Measurements from ENCODE around the gene PITPNM2. TPM values are rescaled to one million over a fixed set of nuclear protein-coding genes. Genes with fewer than 3 reads are reported as not detected.

Gene PITPNM2
- total RNA-seq, 2 experiments from 2014 or later, result 17.7 to 18.3 TPM

DNA sequence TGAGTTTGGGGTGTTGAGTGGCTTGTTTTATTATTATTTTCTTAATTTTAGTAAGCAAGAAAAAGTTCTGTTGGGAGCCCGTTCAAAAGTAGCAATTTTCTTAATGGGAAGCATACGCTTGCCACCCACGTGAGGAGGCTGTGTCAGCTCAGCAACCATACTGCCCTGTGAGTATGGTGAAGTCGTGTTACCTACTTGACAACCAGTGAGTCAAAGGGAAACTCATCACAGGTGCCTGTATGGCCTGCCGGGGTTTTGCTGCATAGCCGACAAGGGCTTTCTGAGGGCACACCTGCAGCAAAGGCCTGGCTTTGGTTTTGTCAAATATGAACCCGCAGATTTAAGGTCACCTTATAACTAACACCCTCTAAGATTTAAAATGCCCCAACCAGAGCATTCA lies 31.1 kb downstream of the PITPNM2 start:
- Mint-ChIP-seq H3K36me3 (ENCODE audit: low read depth) (peaks cover 4% of the 10 kb centered on the region), H3K27me3 (ENCODE audit: low read depth) (no peaks in the 10 kb centered on the region), H3K27ac (peak overlapping the region; percentile 93), H3K9me3 (ENCODE audit: insufficient read depth) (no peaks in the 10 kb centered on the region), H3K4me1 (ENCODE audit: low read depth) (peaks cover 53% of the 10 kb centered on the region), H3K4me3 (no peak overlapping the region)
- peak; percentile 70 for ATAC-seq
- CTCF ChIA-PET, result interaction anchor here (0.7 to 3.7 kb wide), 8 partner anchors 12 to 118 kb away, joined by 3 to 32 read pairs (median 9); no protein-coding TSS in a partner anchor
- POLR2A ChIA-PET, result interaction anchor here (0.8 to 6.0 kb wide), 6 partner anchors 12 to 113 kb away, joined by 3 to 40 read pairs (median 6); partner anchors contain the start of genes MPHOSPH9, MTRFR and PITPNM2
- peak; percentile 58 for DNase-seq

GRCh38 chr12:123118497-123118896 lies 32.4 kb downstream of the PITPNM2 start:
- Mint-ChIP-seq H3K9me3 (ENCODE audit: insufficient read depth) (no peaks in the 10 kb centered on the region), H3K4me3 (no peak overlapping the region), H3K27ac (no peak overlapping the region), H3K27me3 (ENCODE audit: low read depth) (no peaks in the 10 kb centered on the region), H3K36me3 (ENCODE audit: low read depth) (peaks cover 4% of the 10 kb centered on the region), H3K4me1 (ENCODE audit: low read depth) (peaks cover 57% of the 10 kb centered on the region)
- ChIA-PET CTCF (interaction anchor here (1.2 to 2.9 kb wide), 3 partner anchors 11 to 120 kb away, joined by 3 to 12 read pairs (median 4); no protein-coding TSS in a partner anchor), POLR2A (interaction anchor here (0.7 to 6.0 kb wide), 4 partner anchors 11 to 114 kb away, joined by 3 to 40 read pairs (median 17); partner anchors contain the start of genes MPHOSPH9 and MTRFR)
- ATAC-seq, result no peak
- DNase-seq, result no peak

DNA sequence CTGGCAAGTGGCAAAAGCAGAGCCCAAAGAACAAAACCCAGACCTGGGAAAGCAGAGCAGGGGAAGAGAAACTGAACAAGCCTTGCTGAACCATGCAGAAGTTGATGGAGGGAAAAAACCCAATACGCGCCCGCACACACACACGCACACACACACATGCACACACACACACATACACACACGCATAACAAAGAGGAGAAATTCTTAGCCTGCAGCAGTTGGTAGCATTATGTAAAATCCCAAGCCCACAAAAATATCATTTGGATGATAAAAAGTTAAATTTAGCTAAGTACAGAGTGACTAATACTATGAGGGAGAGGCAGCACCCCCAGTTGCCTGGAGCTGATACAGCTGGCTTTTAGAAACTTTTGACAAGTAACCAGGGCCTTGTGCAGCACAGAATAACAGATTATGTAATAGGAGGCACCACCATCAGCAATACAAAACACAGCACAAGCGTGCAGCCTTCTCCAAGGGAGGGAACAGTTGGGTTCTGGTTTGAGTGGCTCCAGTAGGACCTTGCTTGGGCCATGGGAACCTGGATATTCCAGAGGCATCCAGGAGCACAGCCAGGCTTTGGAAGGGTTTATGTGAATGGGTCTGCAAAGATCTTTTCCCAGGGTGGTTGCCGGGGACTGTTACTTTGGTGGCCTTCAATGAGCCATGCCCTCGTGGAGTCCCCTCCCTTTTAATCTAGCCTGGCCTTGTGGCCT lies 35.3 kb downstream of the PITPNM2 start:
- ATAC-seq, result no peak
- Mint-ChIP-seq H3K4me3 (no peak overlapping the region), H3K27me3 (ENCODE audit: low read depth) (no peaks in the 10 kb centered on the region), H3K27ac (peak overlapping the region; percentile 35), H3K36me3 (ENCODE audit: low read depth) (peaks cover 4% of the 10 kb centered on the region), H3K4me1 (ENCODE audit: low read depth) (peaks cover 51% of the 10 kb centered on the region), H3K9me3 (ENCODE audit: insufficient read depth) (no peaks in the 10 kb centered on the region)
- DNase-seq, result no peak
- POLR2A ChIA-PET, result no interaction called here
- CTCF ChIA-PET, result interaction anchor here (2.3 to 2.4 kb wide), 2 partner anchors 40 to 118 kb away, joined by 6 read pairs; partner anchors contain the start of genes MPHOSPH9 and MTRFR

GRCh38 chr12:123114304-123115083 lies 36.4 kb downstream of the PITPNM2 start:
- H3K4me1 Mint-ChIP-seq (ENCODE audit: low read depth), result peaks cover 43% of the 10 kb centered on the region
- POLR2A ChIA-PET, result interaction anchor here (0.8 kb wide), 1 partner anchor 19 kb away, joined by 3 read pairs; no protein-coding TSS in a partner anchor
- CTCF ChIA-PET, result interaction anchor here (0.6 to 2.4 kb wide), 5 partner anchors 8 to 598 kb away, joined by 3 to 6 read pairs (median 4); partner anchors contain the start of genes ATP6V0A2, MPHOSPH9 and MTRFR

GRCh38 chr12:123113026-123113425 lies 37.9 kb downstream of the PITPNM2 start:
- peaks cover 47% of the 10 kb centered on the region for H3K4me1 Mint-ChIP-seq (ENCODE audit: low read depth)
- ChIA-PET CTCF (interaction anchor here (1.9 kb wide), 1 partner anchor 69 kb away, joined by 4 read pairs; no protein-coding TSS in a partner anchor), POLR2A (interaction anchor here (1.3 kb wide), 1 partner anchor 38 kb away, joined by 3 read pairs; no protein-coding TSS in a partner anchor)
- ATAC-seq (no peak), DNase-seq (no peak)
- no peak overlapping the region for H3K4me3 Mint-ChIP-seq
- H3K9me3 Mint-ChIP-seq (ENCODE audit: insufficient read depth), result no peaks in the 10 kb centered on the region
- H3K36me3 Mint-ChIP-seq (ENCODE audit: low read depth), result peaks cover 10% of the 10 kb centered on the region
- no peaks in the 10 kb centered on the region for H3K27me3 Mint-ChIP-seq (ENCODE audit: low read depth)
- H3K27ac Mint-ChIP-seq, result no peak overlapping the region

More at GRCh38 chr12:123114304-123115083, 36.4 kb downstream of the PITPNM2 start:
- no peak overlapping the region for H3K27ac Mint-ChIP-seq
- ATAC-seq (no peak), DNase-seq (no peak)
- no peaks in the 10 kb centered on the region for H3K27me3 Mint-ChIP-seq (ENCODE audit: low read depth)
- no peak overlapping the region for H3K4me3 Mint-ChIP-seq
- peaks cover 8% of the 10 kb centered on the region for H3K36me3 Mint-ChIP-seq (ENCODE audit: low read depth)
- H3K9me3 Mint-ChIP-seq (ENCODE audit: insufficient read depth), result no peaks in the 10 kb centered on the region

- peaks cover 23% of the 10 kb centered on the region for H3K36me3 Mint-ChIP-seq (ENCODE audit: low read depth)
- DNase-seq, result peak; percentile 33
- H3K4me3 Mint-ChIP-seq, result no peak overlapping the region
- H3K27me3 Mint-ChIP-seq (ENCODE audit: low read depth), result no peaks in the 10 kb centered on the region
- CTCF ChIA-PET, result interaction anchor here (1.9 kb wide), 1 partner anchor 68 kb away, joined by 4 read pairs; no protein-coding TSS in a partner anchor
- POLR2A ChIA-PET, result interaction anchor here (0.6 to 1.3 kb wide), 2 partner anchors 37 to 269 kb away, joined by 3 read pairs; no protein-coding TSS in a partner anchor
- H3K27ac Mint-ChIP-seq, result peak overlapping the region; percentile 3
- peak; percentile 13 for ATAC-seq
- H3K9me3 Mint-ChIP-seq (ENCODE audit: insufficient read depth), result no peaks in the 10 kb centered on the region
- peaks cover 61% of the 10 kb centered on the region for H3K4me1 Mint-ChIP-seq (ENCODE audit: low read depth)
Measured at GRCh38 chr12:123111498-123112165, 39.3 kb downstream of the PITPNM2 start.

DNA sequence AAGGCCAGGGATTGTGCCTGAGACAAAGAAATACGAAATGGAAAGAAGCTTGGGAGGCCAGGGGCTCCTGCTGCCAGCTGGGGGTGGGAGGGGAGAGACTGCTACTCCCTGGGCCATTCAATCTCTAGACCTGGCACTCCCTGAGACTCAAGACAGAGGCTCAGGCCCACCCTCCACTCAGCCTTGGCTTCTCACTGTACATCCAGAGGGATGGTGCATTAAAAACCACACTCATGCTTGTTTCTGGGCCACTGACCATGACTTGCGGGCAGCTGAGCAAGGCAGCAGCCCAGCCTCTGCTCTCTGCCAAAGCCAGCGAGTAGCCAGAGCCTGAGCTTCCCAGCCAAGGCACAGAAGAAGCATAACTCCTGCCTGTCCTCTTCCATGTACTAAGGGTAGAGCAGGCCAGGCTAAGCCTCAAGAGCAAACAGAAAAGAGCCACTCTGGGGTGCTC lies 41.5 kb downstream of the PITPNM2 start:
- no peak overlapping the region for H3K4me3 Mint-ChIP-seq
- no peaks in the 10 kb centered on the region for H3K9me3 Mint-ChIP-seq (ENCODE audit: insufficient read depth)
- no peaks in the 10 kb centered on the region for H3K27me3 Mint-ChIP-seq (ENCODE audit: low read depth)
- ATAC-seq (no peak), DNase-seq (no peak)
- POLR2A ChIA-PET, result interaction anchor here (1.1 to 1.7 kb wide), 2 partner anchors 11 to 134 kb away, joined by 3 to 6 read pairs; partner anchors contain the start of gene OGFOD2
- peaks cover 31% of the 10 kb centered on the region for H3K36me3 Mint-ChIP-seq (ENCODE audit: low read depth)
- peaks cover 63% of the 10 kb centered on the region for H3K4me1 Mint-ChIP-seq (ENCODE audit: low read depth)
- no peak overlapping the region for H3K27ac Mint-ChIP-seq
- CTCF ChIA-PET, result interaction anchor here (4.9 kb wide), 1 partner anchor 34 kb away, joined by 28 read pairs; no protein-coding TSS in a partner anchor

GRCh38 chr12:123108682-123109066 lies 42.2 kb downstream of the PITPNM2 start:
- Mint-ChIP-seq H3K4me1 (ENCODE audit: low read depth) (peaks cover 63% of the 10 kb centered on the region), H3K27me3 (ENCODE audit: low read depth) (no peaks in the 10 kb centered on the region), H3K9me3 (ENCODE audit: insufficient read depth) (no peaks in the 10 kb centered on the region), H3K4me3 (no peak overlapping the region), H3K36me3 (ENCODE audit: low read depth) (peaks cover 31% of the 10 kb centered on the region), H3K27ac (peak overlapping the region; percentile 98)
- POLR2A ChIA-PET, result interaction anchor here (2.8 kb wide), 1 partner anchor 11 kb away, joined by 30 read pairs; no protein-coding TSS in a partner anchor
- ATAC-seq (no peak), DNase-seq (no peak)
- CTCF ChIA-PET, result interaction anchor here (3.5 to 4.9 kb wide), 2 partner anchors 13 to 33 kb away, joined by 28 read pairs; no protein-coding TSS in a partner anchor

- CTCF ChIA-PET, result interaction anchor here (1.2 to 4.9 kb wide), 7 partner anchors 11 to 65 kb away, joined by 4 to 28 read pairs (median 7); no protein-coding TSS in a partner anchor
Measured at GRCh38 chr12:123107926-123108681, 42.8 kb downstream of the PITPNM2 start.

More at GRCh38 chr12:123107926-123108681, 42.8 kb downstream of the PITPNM2 start:
- no peak for DNase-seq
- no peaks in the 10 kb centered on the region for H3K9me3 Mint-ChIP-seq (ENCODE audit: insufficient read depth)
- H3K4me1 Mint-ChIP-seq (ENCODE audit: low read depth), result peaks cover 66% of the 10 kb centered on the region
- ATAC-seq, result no peak
- H3K36me3 Mint-ChIP-seq (ENCODE audit: low read depth), result peaks cover 31% of the 10 kb centered on the region
- peak overlapping the region; percentile 98 for H3K27ac Mint-ChIP-seq
- H3K4me3 Mint-ChIP-seq, result no peak overlapping the region
- POLR2A ChIA-PET, result interaction anchor here (1.3 to 2.8 kb wide), 7 partner anchors 12 to 125 kb away, joined by 3 to 30 read pairs (median 8); partner anchors contain the start of genes MPHOSPH9 and MTRFR
- H3K27me3 Mint-ChIP-seq (ENCODE audit: low read depth), result no peaks in the 10 kb centered on the region

Measured in activated CD8-positive, alpha-beta T cell treated with anti-CD3 and anti-CD28 coated beads, Interleukin-2, amount 10 ng/mL, durations not matched to agents 7 days and 5 days (primary cell).